ENCODE results near the gene SH3BP2.

The SH3BP2 gene

GRCh38 chr4:2832981-2833670 lies 40.2 kb downstream of the SH3BP2 start:
- peak; percentile 4 for DNase-seq (ENCODE audit: low spot score)

- DNase-seq (ENCODE audit: low spot score), result no peak
These were observed 40.8 kb downstream of the SH3BP2 start for GRCh38 chr4:2833671-2834000.

GRCh38 chr4:2834001-2834921 lies 41.4 kb downstream of the SH3BP2 start:
- no peak for DNase-seq (ENCODE audit: low spot score)

GRCh38 chr4:2835978-2836377 lies 43.1 kb downstream of the SH3BP2 start:
- no peak for DNase-seq (ENCODE audit: low spot score)

- DNase-seq (ENCODE audit: low spot score), result no peak
These were observed 43.5 kb downstream of the SH3BP2 start for GRCh38 chr4:2836391-2836859.

- no peak for DNase-seq (ENCODE audit: low spot score)
These were observed 44.4 kb downstream of the SH3BP2 start for GRCh38 chr4:2837110-2837903.

- no peak for DNase-seq (ENCODE audit: low spot score)
These were observed 45.1 kb downstream of the SH3BP2 start for GRCh38 chr4:2837904-2838496.

- DNase-seq (ENCODE audit: low spot score), result no peak
These were observed 46.2 kb downstream of the SH3BP2 start for GRCh38 chr4:2839060-2839459.

GRCh38 chr4:2842687-2843262 lies 49.9 kb downstream of the SH3BP2 start:
- DNase-seq (ENCODE audit: low spot score), result no peak

- DNase-seq (ENCODE audit: low spot score), result peak; percentile 99
These were observed 50.5 kb downstream of the SH3BP2 start, which contains the start of gene ADD1 for GRCh38 chr4:2843263-2843940. Gene ADD1, plus strand, starts transcription at chr4:2843844. Its CDS starts 32,072 bp downstream, at chr4:2875916.

GRCh38 chr4:2843941-2844584 lies 51.2 kb downstream of the SH3BP2 start:
- DNase-seq (ENCODE audit: low spot score), result peak; percentile 55

- DNase-seq (ENCODE audit: low spot score), result no peak
These were observed 53.3 kb downstream of the SH3BP2 start for GRCh38 chr4:2846172-2846571.

- DNase-seq (ENCODE audit: low spot score), result no peak
These were observed 54.5 kb downstream of the SH3BP2 start for GRCh38 chr4:2847302-2847871.

- DNase-seq (ENCODE audit: low spot score), result no peak
These were observed 55.6 kb downstream of the SH3BP2 start for GRCh38 chr4:2848449-2848848.

GRCh38 chr4:2849267-2850152 lies 56.6 kb downstream of the SH3BP2 start:
- no peak for DNase-seq (ENCODE audit: low spot score)

GRCh38 chr4:2850966-2851798 lies 58.3 kb downstream of the SH3BP2 start:
- DNase-seq (ENCODE audit: low spot score), result no peak

- DNase-seq (ENCODE audit: low spot score), result no peak
These were observed 59.6 kb downstream of the SH3BP2 start for GRCh38 chr4:2852481-2852921.

- DNase-seq (ENCODE audit: low spot score), result no peak
These were observed 62.7 kb downstream of the SH3BP2 start for GRCh38 chr4:2855584-2855983.
